Mucosa of descending colon (tissue), 3 donors: Measurements from ENCODE around the gene DSCAML1. TPM values are rescaled to one million over a fixed set of nuclear protein-coding genes. Genes with fewer than 3 reads are reported as not detected.

Source experiments
- ATAC-seq: fragments of 200-7000 bp; cut with Tn5 transposase; one replicate; pipeline ENCODE4 v1.9.1; 2020; ENCODE audit warnings: mild to moderate bottlenecking, moderate library complexity
- DNase-seq, 3 donors: peaks; one replicate each; pipeline ENCODE4 v3.0.0-alpha.2; 2020
- H3K36me3 ChIP-seq: fragments of 200-600 bp; one replicate; pipeline ENCODE4 v1.8.0; 2021; ENCODE audit warnings: low read depth, mild to moderate bottlenecking
- H3K4me1 ChIP-seq: fragments of 200-600 bp; one replicate; pipeline ENCODE4 v1.8.0; 2021; ENCODE audit warnings: low read depth, mild to moderate bottlenecking
- H3K4me3 ChIP-seq: fragments of 200-600 bp; one replicate; pipeline ENCODE4 v1.8.0; 2021; ENCODE audit warnings: mild to moderate bottlenecking
- H3K9me3 ChIP-seq: fragments of 200-600 bp; one replicate; pipeline ENCODE4 v1.8.0; 2021; ENCODE audit warnings: mild to moderate bottlenecking
- CTCF ChIP-seq: fragments of 200-600 bp; IDR thresholded peaks from one replicate; pipeline ENCODE4 v1.8.0; 2022; ENCODE audit warnings: antibody characterized with exemption, mild to moderate bottlenecking
- intact Hi-C, 2 donors: fragments of 100-400 bp; cut with DNase I in 1 of 2; cut with micrococcal nuclease in 1 of 2; formaldehyde crosslinking; loops; one replicate each; pipeline versions ENCODE4 v1.11.0 to v1.11.1; 2022; cut with DNase I, micrococcal nuclease
- total RNA-seq, 3 donors: library from RNA; stranded (reverse); fragmentation: NEBNext Ultra II Directional in 2 of 3; extraction: Animal tissue kit (Norgen Biotek cat#: 25700) in 2 of 3; gene quantifications; one replicate each; pipeline versions ENCODE4 v1.2.1 to v1.2.4, GENCODE V29; 2021 to 2023
- donor health status: DM: no; HTN: no; CAD: no; lungs with moderate emphysema.
- donor health status: DM: no; HTN: no; CAD: no.
- donor health status: DM: no; HTN: yes; CAD: no.

DSCAML1 gene
- total RNA-seq, 3 donors from 2014 or later = 5.0 to 5.5 (median 5.3) TPM

GRCh38 chr11:117691516-117691915 lies 105.5 kb downstream of the DSCAML1 start:
- DNase-seq (no peak), ATAC-seq (peak; percentile 11)
- Histone ChIP-seq H3K9me3 (no peaks in the 10 kb centered on the region), H3K36me3 (no peaks in the 10 kb centered on the region), H3K4me3 (no peak overlapping the region), H3K4me1 (no peaks in the 10 kb centered on the region)
- intact Hi-C loops = no loop called here
- TF ChIP-seq CTCF = no peak

- H3K4me1 ChIP-seq = no peaks in the 10 kb centered on the region
- no peak for DNase-seq
- no peak for TF ChIP-seq CTCF
- no peaks in the 10 kb centered on the region for H3K9me3 ChIP-seq
- intact Hi-C loops = no loop called here
- H3K4me3 ChIP-seq = no peak overlapping the region
- ATAC-seq = peak; percentile 19
- H3K36me3 ChIP-seq = no peaks in the 10 kb centered on the region
These were observed 105.8 kb downstream of the DSCAML1 start for GRCh38 chr11:117691218-117691514.

GRCh38 chr11:117690484-117691217 lies 106.4 kb downstream of the DSCAML1 start:
- no peaks in the 10 kb centered on the region for H3K36me3 ChIP-seq
- no peaks in the 10 kb centered on the region for H3K4me1 ChIP-seq
- no peak for TF ChIP-seq CTCF
- H3K9me3 ChIP-seq = no peaks in the 10 kb centered on the region
- DNase-seq = no peak
- intact Hi-C loops = no loop called here
- H3K4me3 ChIP-seq = no peak overlapping the region
- no peak for ATAC-seq

GRCh38 chr11:117688255-117688797 lies 108.7 kb downstream of the DSCAML1 start:
- Histone ChIP-seq H3K9me3 (no peaks in the 10 kb centered on the region), H3K4me1 (no peaks in the 10 kb centered on the region), H3K36me3 (no peaks in the 10 kb centered on the region), H3K4me3 (no peak overlapping the region)
- ATAC-seq = no peak
- DNase-seq = no peak
- intact Hi-C loops = no loop called here
- TF ChIP-seq CTCF = no peak

- Histone ChIP-seq H3K9me3 (no peaks in the 10 kb centered on the region), H3K36me3 (no peaks in the 10 kb centered on the region), H3K4me1 (no peaks in the 10 kb centered on the region), H3K4me3 (no peak overlapping the region)
- TF ChIP-seq CTCF = no peak
- intact Hi-C loops = no loop called here
- ATAC-seq = no peak
- no peak for DNase-seq
These were observed 109.2 kb downstream of the DSCAML1 start for GRCh38 chr11:117687776-117688175.
